HEK293T (cell line): ENCODE data around the gene OLA1.

ENCODE experiments used
- ARNT ChIP-seq: fragments of 450-650 bp; IDR thresholded peaks from 2 replicates; pipeline ENCODE4 v1.6.1; 2017; ENCODE audit warnings: mild to moderate bottlenecking
- BHLHE40 ChIP-seq: fragments of 450-650 bp; IDR thresholded peaks from 2 replicates; pipeline ENCODE4 v1.6.1; 2016; ENCODE audit warnings: mild to moderate bottlenecking, moderate library complexity, borderline replicate concordance
- ELF4 ChIP-seq: fragments of 450-650 bp; IDR thresholded peaks from 2 replicates; pipeline ENCODE4 v1.6.1; 2017; ENCODE audit warnings: antibody characterized with exemption
- FOXA1 ChIP-seq: fragments of 450-650 bp; IDR thresholded peaks from 2 replicates; pipeline ENCODE4 v1.6.1; 2016; ENCODE audit warnings: mild to moderate bottlenecking
- FOXK2 ChIP-seq: fragments of 450-650 bp; IDR thresholded peaks from 2 replicates; pipeline ENCODE4 v1.6.1; 2016; ENCODE audit warnings: mild to moderate bottlenecking
- FOXM1 ChIP-seq: fragments of 450-650 bp; IDR thresholded peaks from 2 replicates; pipeline ENCODE4 v1.6.1; 2017; ENCODE audit warnings: mild to moderate bottlenecking, borderline replicate concordance
- HDGF ChIP-seq: fragments of 450-650 bp; IDR thresholded peaks from 2 replicates; pipeline ENCODE4 v1.6.1; 2017; ENCODE audit warnings: antibody characterized with exemption, borderline replicate concordance
- LEF1 ChIP-seq: fragments of 450-650 bp; IDR thresholded peaks from 2 replicates; pipeline ENCODE4 v1.6.1; 2017; ENCODE audit warnings: mild to moderate bottlenecking, borderline replicate concordance
- NFRKB ChIP-seq: fragments of 450-650 bp; IDR thresholded peaks from 2 replicates; pipeline ENCODE4 v1.6.1; 2016; ENCODE audit warnings: mild to moderate bottlenecking, moderate library complexity
- PKNOX1 ChIP-seq: fragments of 450-650 bp; IDR thresholded peaks from 2 replicates; pipeline ENCODE4 v1.6.1; 2016
- SP1 ChIP-seq: fragments of 450-650 bp; IDR thresholded peaks from 2 replicates; pipeline ENCODE4 v1.6.1; 2017
- SUZ12 ChIP-seq: fragments of 450-650 bp; IDR thresholded peaks from 2 replicates; pipeline ENCODE4 v1.6.1; 2016; ENCODE audit warnings: mild to moderate bottlenecking
- TARDBP ChIP-seq: fragments of 450-650 bp; IDR thresholded peaks from 2 replicates; pipeline ENCODE4 v1.6.1; 2016
- ZNF384 ChIP-seq: fragments of 450-650 bp; IDR thresholded peaks from 2 replicates; pipeline ENCODE4 v1.6.1; 2016

DNA sequence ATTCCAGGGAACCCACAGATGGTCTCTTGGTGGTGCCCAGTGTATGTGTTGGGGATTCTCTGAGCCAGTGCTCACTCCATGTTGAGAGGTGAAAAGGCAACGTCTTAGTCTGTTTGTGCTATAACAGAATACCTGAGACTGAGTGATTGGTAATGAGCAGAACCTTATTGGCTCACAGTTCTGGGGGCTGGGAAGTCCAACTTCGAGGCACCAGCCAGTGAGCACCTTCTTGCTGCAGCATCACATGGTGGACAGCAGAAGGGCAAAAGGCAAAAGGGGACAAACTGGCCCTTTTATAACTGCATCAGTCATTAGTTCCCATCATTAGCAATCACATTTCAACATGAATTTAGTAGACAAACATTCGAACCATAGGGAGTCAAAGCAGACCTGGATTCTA lies 202.2 kb downstream of the OLA1 start:
- no peak for TF ChIP-seq HDGF
- TF ChIP-seq BHLHE40 = no peak
- TF ChIP-seq SP1 = no peak
- TF ChIP-seq ELF4 = no peak
- no peak for TF ChIP-seq FOXA1
- no peak for TF ChIP-seq FOXM1
- TF ChIP-seq ZNF384 = no peak
- no peak for TF ChIP-seq SUZ12
- no peak for TF ChIP-seq ARNT
- TF ChIP-seq PKNOX1 = no peak
- no peak for TF ChIP-seq FOXK2
- no peak for TF ChIP-seq LEF1
- TF ChIP-seq TARDBP = no peak
- no peak for TF ChIP-seq NFRKB
